Caco-2 (cell line): Measurements from ENCODE around the gene POLR2H. TPM values are rescaled to one million over a fixed set of nuclear protein-coding genes. Genes with fewer than 3 reads are reported as not detected.

Experiments used
- BruUV-seq: library from RNA; stranded (reverse); fragments of 400-500 nt; replicated peaks from 2 replicates; lab custom pipeline; 2021; lab: Mats Ljungman, UMichigan
- CTCF ChIA-PET: fragments of 300-600 bp; sonication (Branson Sonifier 250); formaldehyde crosslinking; loops from one replicate; lab custom pipeline; 2022; ENCODE audit warnings: antibody characterized with exemption; lab: Charles Lee
- POLR2A ChIA-PET: fragments of 300-600 bp; sonication (Branson Sonifier 250); formaldehyde crosslinking; loops from one replicate; lab custom pipeline; 2022; ENCODE audit warnings: antibody characterized with exemption; lab: Charles Lee
- DNase-seq, 2 experiments: peaks; one replicate each; pipeline versions ENCODE4 v3.0.0 to v3.0.0-alpha.2; 2020 to 2022
- H3K27me3 ChIP-seq: replicated peaks from 2 replicates; pipeline ENCODE4 v1.6.0; 2011; ENCODE audit warnings: low read length; ENCODE audit not compliant: control insufficient read depth, insufficient read depth
- H3K36me3 ChIP-seq: 2 replicates; pipeline ENCODE4 v1.5.1; 2011; ENCODE audit warnings: low read length; ENCODE audit not compliant: control insufficient read depth, insufficient read depth
- H3K4me1 ChIP-seq: fragments of 250-450 bp; sonication (Bioruptor Pico); 2 replicates; pipeline ENCODE4 v1.5.1; 2020; ENCODE audit warnings: mild to moderate bottlenecking
- H3K4me3 ChIP-seq: 2 replicates; pipeline ENCODE4 v1.5.1; 2011; ENCODE audit warnings: low read depth, mild to moderate bottlenecking, control low read depth, low read length
- H3K9me3 ChIP-seq: fragments of 250-450 bp; sonication (Bioruptor Pico); 2 replicates; pipeline ENCODE4 v1.5.1; 2020; ENCODE audit warnings: mild to moderate bottlenecking, moderate library complexity
- H3K27ac Mint-ChIP-seq: one replicate; pipeline ENCODE4 v1.8.0; 2022; ENCODE audit warnings: mixed read lengths; ENCODE audit not compliant: unreplicated experiment
- H3K27me3 Mint-ChIP-seq: one replicate; pipeline ENCODE4 v1.8.0; 2022; ENCODE audit warnings: mixed read lengths; ENCODE audit not compliant: insufficient read depth, unreplicated experiment
- H3K36me3 Mint-ChIP-seq: one replicate; pipeline ENCODE4 v1.8.0; 2022; ENCODE audit warnings: mild to moderate bottlenecking, mixed read lengths; ENCODE audit not compliant: insufficient read depth, unreplicated experiment
- H3K4me1 Mint-ChIP-seq: one replicate; pipeline ENCODE4 v1.8.0; 2022; ENCODE audit warnings: low read depth, mixed read lengths; ENCODE audit not compliant: unreplicated experiment
- H3K4me3 Mint-ChIP-seq: one replicate; pipeline ENCODE4 v1.8.0; 2022; ENCODE audit warnings: mild to moderate bottlenecking, moderate library complexity, mixed read lengths; ENCODE audit not compliant: unreplicated experiment
- H3K9me3 Mint-ChIP-seq: one replicate; pipeline ENCODE4 v1.8.0; 2022; ENCODE audit warnings: mixed read lengths; ENCODE audit not compliant: unreplicated experiment
- intact Hi-C: fragments of 100-400 bp; cut with micrococcal nuclease; formaldehyde crosslinking; loops from one replicate; pipeline ENCODE4 v1.10.0; 2022; ENCODE audit not compliant: unreplicated experiment
- total RNA-seq: library from RNA; stranded (reverse); gene quantifications from 2 replicates; pipeline ENCODE4 v1.2.3, GENCODE V29; 2022
- TF ChIP-seq, protein P1 (sequence below), 2 experiments: fragments of 200-600 bp in 1 of 2; IDR thresholded peaks; 1 replicate in 1 of 2; 2 replicates in 1 of 2; pipeline versions ENCODE4 v1.5.1 to v1.8.0; 2011 to 2022; ENCODE audit warnings: antibody characterized with exemption in 1 of 2, control low read depth in 1 of 2, inconsistent platforms in 1 of 2, low read depth in 1 of 2, low read length in 1 of 2, mild to moderate bottlenecking in 1 of 2, moderate library complexity in 1 of 2; ENCODE audit not compliant: insufficient read depth in 1 of 2, severe bottlenecking in 1 of 2, unreplicated experiment in 1 of 2

POLR2H gene
- total RNA-seq, 1 experiment from 2014 or later: 101 TPM

DNA sequence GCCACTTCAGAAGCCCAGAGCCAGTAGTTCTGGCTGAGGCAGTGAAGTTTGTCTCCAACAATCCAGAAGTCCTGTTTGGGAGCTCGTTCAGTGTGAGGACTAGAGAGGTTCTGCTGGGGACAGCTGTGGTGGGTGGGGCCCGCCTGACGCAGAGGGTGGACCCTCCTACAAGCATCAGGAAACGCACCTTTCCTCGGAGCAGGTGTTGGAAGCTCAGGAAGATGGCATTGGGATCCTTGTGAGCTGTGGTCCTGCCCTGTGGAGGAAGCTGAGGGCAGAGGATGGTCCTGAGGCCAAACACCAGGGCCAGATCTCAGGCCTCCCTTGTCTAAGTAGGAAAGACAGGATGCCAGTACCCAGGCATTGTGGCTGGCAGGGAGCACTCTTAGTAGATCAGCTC is 11.4 kb downstream of the POLR2H start:
- H3K27me3 ChIP-seq: no peaks in the 10 kb centered on the region
- TF ChIP-seq, protein P1, sequence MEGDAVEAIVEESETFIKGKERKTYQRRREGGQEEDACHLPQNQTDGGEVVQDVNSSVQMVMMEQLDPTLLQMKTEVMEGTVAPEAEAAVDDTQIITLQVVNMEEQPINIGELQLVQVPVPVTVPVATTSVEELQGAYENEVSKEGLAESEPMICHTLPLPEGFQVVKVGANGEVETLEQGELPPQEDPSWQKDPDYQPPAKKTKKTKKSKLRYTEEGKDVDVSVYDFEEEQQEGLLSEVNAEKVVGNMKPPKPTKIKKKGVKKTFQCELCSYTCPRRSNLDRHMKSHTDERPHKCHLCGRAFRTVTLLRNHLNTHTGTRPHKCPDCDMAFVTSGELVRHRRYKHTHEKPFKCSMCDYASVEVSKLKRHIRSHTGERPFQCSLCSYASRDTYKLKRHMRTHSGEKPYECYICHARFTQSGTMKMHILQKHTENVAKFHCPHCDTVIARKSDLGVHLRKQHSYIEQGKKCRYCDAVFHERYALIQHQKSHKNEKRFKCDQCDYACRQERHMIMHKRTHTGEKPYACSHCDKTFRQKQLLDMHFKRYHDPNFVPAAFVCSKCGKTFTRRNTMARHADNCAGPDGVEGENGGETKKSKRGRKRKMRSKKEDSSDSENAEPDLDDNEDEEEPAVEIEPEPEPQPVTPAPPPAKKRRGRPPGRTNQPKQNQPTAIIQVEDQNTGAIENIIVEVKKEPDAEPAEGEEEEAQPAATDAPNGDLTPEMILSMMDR (IDR thresholded peaks at IDR 0.05; ENCODE audit: insufficient read depth in 1 of 2, low read depth in 1 of 2, low read length in 1 of 2, severe bottlenecking in 1 of 2, unreplicated experiment in 1 of 2): no peak
- Mint-ChIP-seq H3K27ac (no peak overlapping the region), H3K27me3 (no peaks in the 10 kb centered on the region), H3K9me3 (no peaks in the 10 kb centered on the region), H3K4me1 (peaks cover 7% of the 10 kb centered on the region), H3K36me3 (peaks cover 18% of the 10 kb centered on the region), H3K4me3 (no peak overlapping the region)
- ChIA-PET CTCF (interaction anchor here (1.9 to 2.5 kb wide), 2 partner anchors 141 to 170 kb away, joined by 71 to 117 read pairs; no protein-coding TSS in a partner anchor), POLR2A (no interaction called here)
- BruUV-seq: no TSS peak
- no peaks in the 10 kb centered on the region; the same call in 1 of the 2 replicates for H3K36me3 ChIP-seq
- no peak overlapping the region for H3K4me3 ChIP-seq
- H3K9me3 ChIP-seq: no peaks in the 10 kb centered on the region
- DNase-seq: no peak
- peaks cover 6% of the 10 kb centered on the region; the same call in 1 of the 2 replicates for H3K4me1 ChIP-seq
- intact Hi-C loops: no loop called here

DNA sequence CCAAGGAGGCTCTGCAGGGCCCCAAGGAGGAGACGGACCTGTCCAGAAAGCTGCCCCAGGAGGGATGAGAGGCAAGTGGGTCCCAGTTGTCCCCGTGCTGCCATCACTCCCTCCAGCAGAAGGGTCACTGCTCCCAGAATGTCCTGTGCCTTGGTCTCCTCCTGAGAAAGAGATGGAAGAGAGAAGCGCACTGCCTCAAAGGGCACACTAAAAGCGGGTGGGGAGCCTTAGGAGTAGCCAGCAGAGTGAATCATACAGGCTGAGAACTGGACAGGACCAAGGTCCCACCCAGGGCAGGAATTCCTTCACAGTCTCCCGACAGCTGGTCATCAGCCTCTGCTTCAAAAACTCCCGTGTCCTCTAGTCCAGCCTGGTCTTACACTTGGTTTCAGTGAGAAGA is 11.9 kb downstream of the POLR2H start:
- Histone ChIP-seq H3K36me3 (no peaks in the 10 kb centered on the region; the same call in 1 of the 2 replicates), H3K4me1 (peaks cover 9% of the 10 kb centered on the region), H3K4me3 (no peak overlapping the region), H3K27me3 (no peaks in the 10 kb centered on the region), H3K9me3 (no peaks in the 10 kb centered on the region)
- DNase-seq: no peak
- Mint-ChIP-seq H3K9me3 (no peaks in the 10 kb centered on the region), H3K36me3 (peaks cover 14% of the 10 kb centered on the region), H3K4me1 (peaks cover 7% of the 10 kb centered on the region), H3K4me3 (no peak overlapping the region), H3K27ac (no peak overlapping the region), H3K27me3 (no peaks in the 10 kb centered on the region)
- ChIA-PET CTCF (interaction anchor here (2.5 kb wide), 1 partner anchor 169 kb away, joined by 71 read pairs; no protein-coding TSS in a partner anchor), POLR2A (no interaction called here)
- TF ChIP-seq, protein P1 (IDR thresholded peaks at IDR 0.05; ENCODE audit: insufficient read depth in 1 of 2, low read depth in 1 of 2, low read length in 1 of 2, severe bottlenecking in 1 of 2, unreplicated experiment in 1 of 2): no peak
- intact Hi-C loops: no loop called here
- BruUV-seq: no TSS peak

DNA sequence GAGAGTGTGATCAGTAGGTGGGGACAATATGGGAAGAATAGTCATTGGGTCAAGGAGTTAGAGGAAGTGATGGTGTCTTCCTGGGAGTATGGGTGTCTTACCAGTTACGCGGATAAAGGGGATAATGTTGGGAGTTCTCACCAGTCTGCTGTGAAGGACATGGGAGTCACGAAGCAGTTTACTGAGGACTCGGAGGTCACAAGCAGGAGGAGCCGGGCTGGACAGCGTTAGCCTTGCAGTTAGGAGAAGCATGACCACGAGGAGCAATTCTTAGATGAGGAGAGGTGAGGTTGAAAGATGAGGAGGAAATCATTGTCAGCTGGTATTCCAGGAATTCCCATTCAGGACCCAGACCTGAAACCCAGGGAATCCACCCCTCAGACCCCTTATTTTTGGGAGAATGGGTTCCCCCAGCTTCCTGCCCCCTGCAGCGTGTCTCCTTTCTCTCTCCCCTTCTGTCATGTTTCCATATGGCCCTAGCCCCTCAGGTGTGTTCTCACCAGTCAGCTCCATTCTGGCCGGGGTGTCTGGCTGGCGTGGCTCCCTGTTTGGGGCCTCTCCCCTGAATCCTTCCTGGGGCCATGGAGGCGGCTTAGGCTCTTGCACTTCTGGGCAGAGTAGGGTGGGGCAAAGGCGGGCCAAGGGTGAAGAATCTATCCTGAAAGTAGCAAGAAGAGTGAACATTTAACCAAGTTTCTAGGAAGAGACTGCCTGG is 14.4 kb downstream of the POLR2H start:
- no peak overlapping the region for H3K27ac Mint-ChIP-seq
- TF ChIP-seq, protein P1 (IDR thresholded peaks at IDR 0.05; ENCODE audit: insufficient read depth in 1 of 2, low read depth in 1 of 2, low read length in 1 of 2, severe bottlenecking in 1 of 2, unreplicated experiment in 1 of 2): no peak
- H3K36me3 Mint-ChIP-seq: no peaks in the 10 kb centered on the region
- POLR2A ChIA-PET: no interaction called here
- peaks cover 22% of the 10 kb centered on the region for H3K4me1 ChIP-seq
- H3K9me3 Mint-ChIP-seq: no peaks in the 10 kb centered on the region
- H3K27me3 Mint-ChIP-seq: no peaks in the 10 kb centered on the region
- intact Hi-C loops: no loop called here
- H3K4me3 Mint-ChIP-seq: no peak overlapping the region
- H3K4me1 Mint-ChIP-seq: peaks cover 18% of the 10 kb centered on the region
- CTCF ChIA-PET: interaction anchor here (0.6 kb wide), 1 partner anchor 10 kb away, joined by 3 read pairs; no protein-coding TSS in a partner anchor
- BruUV-seq: no TSS peak
- H3K9me3 ChIP-seq: no peaks in the 10 kb centered on the region
- no peaks in the 10 kb centered on the region; the same call in 1 of the 2 replicates for H3K36me3 ChIP-seq
- DNase-seq: no peak
- H3K4me3 ChIP-seq: no peak overlapping the region
- no peaks in the 10 kb centered on the region for H3K27me3 ChIP-seq
